ENCODE measurements around the gene KCTD16. TPM values are rescaled to one million over a fixed set of nuclear protein-coding genes. Genes with fewer than 3 reads are reported as not detected.

Gene KCTD16
- polyA plus RNA-seq, 2 of the 4 experiments (the other 2 are of a cell fraction): 0.10 to 0.32 TPM

DNA sequence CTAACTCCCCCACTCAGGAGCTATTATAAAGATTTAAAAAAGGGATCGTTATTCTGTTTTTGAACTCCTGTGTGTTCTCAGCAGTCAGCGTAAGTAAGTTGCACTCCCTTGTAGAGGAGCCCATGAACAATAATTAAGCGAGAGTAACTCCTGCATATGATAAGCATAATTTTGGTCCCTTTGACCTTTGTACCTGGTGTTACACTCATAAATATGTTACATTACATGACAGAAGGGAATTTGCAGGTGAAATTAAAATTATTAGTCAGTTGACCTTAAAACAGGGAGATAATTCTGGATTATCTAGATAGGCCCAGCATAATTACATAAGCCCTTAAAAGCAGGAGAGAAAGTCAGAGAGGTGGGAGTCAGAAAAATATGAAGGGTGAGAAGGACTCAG, 197.3 kb downstream of the KCTD16 start (continued):
- no peak for TF ChIP-seq FOSL2 (IDR thresholded peaks at IDR 0.05)
- TF ChIP-seq FOSL2 (CRISPR knock-in tag; IDR thresholded peaks at IDR 0.05): no peak
- TF ChIP-seq, protein P1, sequence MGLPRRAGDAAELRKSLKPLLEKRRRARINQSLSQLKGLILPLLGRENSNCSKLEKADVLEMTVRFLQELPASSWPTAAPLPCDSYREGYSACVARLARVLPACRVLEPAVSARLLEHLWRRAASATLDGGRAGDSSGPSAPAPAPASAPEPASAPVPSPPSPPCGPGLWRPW (IDR thresholded peaks at IDR 0.05): no peak
- no peak for TF ChIP-seq TFCP2L1 (CRISPR knock-in tag; IDR thresholded peaks at IDR 0.05)
- no peak for TF ChIP-seq CEBPB (IDR thresholded peaks at IDR 0.05)

DNA sequence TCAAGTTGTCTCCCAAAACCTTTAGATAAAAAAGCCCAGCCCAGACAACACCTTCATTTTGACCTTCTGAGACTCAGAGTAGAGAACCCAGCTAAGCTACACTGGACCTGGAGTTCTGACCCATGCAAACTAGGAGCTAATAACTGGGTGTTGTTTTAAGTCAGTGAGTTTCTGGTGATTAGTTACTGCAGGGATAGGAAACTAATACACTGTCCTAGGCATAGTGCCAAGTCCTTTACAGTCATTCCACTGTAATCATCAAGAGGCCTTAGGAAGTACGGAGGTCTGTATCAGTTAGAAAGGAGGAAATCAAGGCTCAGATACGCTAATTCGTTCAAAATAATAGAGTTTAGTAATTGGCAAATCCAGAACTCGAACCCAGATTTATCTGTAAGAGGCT, 197.9 kb downstream of the KCTD16 start:
- ATAC-seq (no peak), FAIRE-seq (no peak), DNase-seq (ENCODE audit: low read depth in 1 of 2, low spot score in 1 of 2) (no peak)
- Histone ChIP-seq H3K9me3 (no peaks in the 10 kb centered on the region), H3K4me1 (no peaks in the 10 kb centered on the region), H3K4me2 (no peak overlapping the region), H3K4me3 (no peak overlapping the region), H3K27ac (no peak overlapping the region)
- ChIA-PET CTCF (no interaction called here), POLR2A (no interaction called here)
- TF ChIP-seq HEYL (CRISPR knock-in tag; IDR thresholded peaks at IDR 0.05) (no peak), POLR2A (IDR thresholded peaks at IDR 0.05; ENCODE audit: low read length) (no peak), TFCP2L1 (CRISPR knock-in tag; IDR thresholded peaks at IDR 0.05) (no peak), FOSB (CRISPR knock-in tag; IDR thresholded peaks at IDR 0.05) (no peak), ZFP36 (IDR thresholded peaks at IDR 0.05; ENCODE audit: borderline replicate concordance, partially characterized antibody) (no peak)
- TF ChIP-seq, protein P2, sequence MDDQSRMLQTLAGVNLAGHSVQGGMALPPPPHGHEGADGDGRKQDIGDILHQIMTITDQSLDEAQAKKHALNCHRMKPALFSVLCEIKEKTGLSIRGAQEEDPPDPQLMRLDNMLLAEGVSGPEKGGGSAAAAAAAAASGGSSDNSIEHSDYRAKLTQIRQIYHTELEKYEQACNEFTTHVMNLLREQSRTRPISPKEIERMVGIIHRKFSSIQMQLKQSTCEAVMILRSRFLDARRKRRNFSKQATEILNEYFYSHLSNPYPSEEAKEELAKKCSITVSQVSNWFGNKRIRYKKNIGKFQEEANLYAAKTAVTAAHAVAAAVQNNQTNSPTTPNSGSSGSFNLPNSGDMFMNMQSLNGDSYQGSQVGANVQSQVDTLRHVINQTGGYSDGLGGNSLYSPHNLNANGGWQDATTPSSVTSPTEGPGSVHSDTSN (IDR thresholded peaks at IDR 0.05): no peak
- 20% methylated on average over 4 of the region's 4 CpGs for WGBS (ENCODE audit: missing lambda C conversion rate)

DNA sequence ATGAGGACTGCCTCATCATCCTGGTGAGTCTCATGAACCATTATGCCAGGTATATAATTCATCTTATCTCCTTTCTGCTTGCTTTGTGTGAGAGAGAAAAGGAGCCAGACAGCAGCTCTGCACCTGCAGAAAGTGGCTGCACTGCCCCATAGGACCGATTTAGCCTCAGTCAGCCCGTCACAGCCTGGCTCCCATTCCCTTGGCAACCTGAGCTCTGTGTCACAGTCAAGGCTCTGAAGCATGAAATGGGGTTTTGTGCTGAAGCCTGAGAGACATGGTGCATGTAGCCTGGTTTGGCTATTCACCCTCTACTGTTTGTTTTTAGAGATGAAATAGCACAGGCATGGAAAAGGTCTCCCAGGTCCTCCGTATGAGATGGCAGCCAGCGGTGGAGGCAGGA, 198.3 kb downstream of the KCTD16 start:
- CTCF ChIA-PET: no interaction called here
- Histone ChIP-seq H3K27ac (no peak overlapping the region), H3K4me3 (no peak overlapping the region), H3K9me3 (no peaks in the 10 kb centered on the region), H3K4me2 (no peak overlapping the region), H3K4me1 (no peaks in the 10 kb centered on the region)
- POLR2A ChIA-PET: no interaction called here
- no peak for TF ChIP-seq JUNB (IDR thresholded peaks at IDR 0.05)
- TF ChIP-seq MAFK (IDR thresholded peaks at IDR 0.05; ENCODE audit: partially characterized antibody): no peak
- TF ChIP-seq NPAS2 (CRISPR knock-in tag; IDR thresholded peaks at IDR 0.05; ENCODE audit: borderline replicate concordance): no peak
- TF ChIP-seq PHF8 (IDR thresholded peaks at IDR 0.05; ENCODE audit: borderline replicate concordance, low read depth): no peak
- no peak for TF ChIP-seq CBX2 (IDR thresholded peaks at IDR 0.05; ENCODE audit: borderline replicate concordance, low read depth)
- FAIRE-seq (no peak), ATAC-seq (no peak), DNase-seq (ENCODE audit: low read depth in 1 of 2, low spot score in 1 of 2) (no peak)
- WGBS (ENCODE audit: missing lambda C conversion rate): 53% methylated on average over 4 of the region's 4 CpGs

DNA sequence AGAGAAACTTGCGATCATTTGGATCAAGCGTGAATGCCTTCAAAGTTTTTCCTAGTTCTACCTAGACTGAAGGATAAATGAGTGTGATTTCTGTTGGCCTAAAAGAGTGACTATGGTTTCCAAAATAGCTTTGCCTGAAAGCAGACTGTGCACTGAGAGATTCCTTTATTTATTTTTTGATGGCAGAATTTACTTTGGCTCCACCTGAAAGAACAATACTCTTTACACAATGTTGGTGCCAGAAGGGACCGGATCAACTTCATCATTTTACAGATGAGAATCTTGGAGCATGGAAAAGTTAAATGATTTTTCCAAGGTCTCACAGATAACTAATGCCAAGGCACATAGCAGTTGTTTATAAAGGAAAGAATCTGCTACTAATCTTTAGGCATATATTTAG, 199.6 kb downstream of the KCTD16 start:
- WGBS (ENCODE audit: missing lambda C conversion rate): 55% methylated on average over 3 of the region's 3 CpGs
- ATAC-seq (no peak), DNase-seq (ENCODE audit: low read depth in 1 of 2, low spot score in 1 of 2) (no peak), FAIRE-seq (no peak)
- no peak overlapping the region for H3K4me2 ChIP-seq
- POLR2A ChIA-PET: no interaction called here
- CTCF ChIA-PET: no interaction called here
- H3K9me3 ChIP-seq: no peaks in the 10 kb centered on the region
- H3K4me1 ChIP-seq: no peaks in the 10 kb centered on the region
- H3K4me3 ChIP-seq: no peak overlapping the region
- H3K27ac ChIP-seq: no peak overlapping the region
- TF ChIP-seq, protein P3, sequence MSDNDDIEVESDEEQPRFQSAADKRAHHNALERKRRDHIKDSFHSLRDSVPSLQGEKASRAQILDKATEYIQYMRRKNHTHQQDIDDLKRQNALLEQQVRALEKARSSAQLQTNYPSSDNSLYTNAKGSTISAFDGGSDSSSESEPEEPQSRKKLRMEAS (IDR thresholded peaks at IDR 0.05): no peak
- TF ChIP-seq, protein P4, sequence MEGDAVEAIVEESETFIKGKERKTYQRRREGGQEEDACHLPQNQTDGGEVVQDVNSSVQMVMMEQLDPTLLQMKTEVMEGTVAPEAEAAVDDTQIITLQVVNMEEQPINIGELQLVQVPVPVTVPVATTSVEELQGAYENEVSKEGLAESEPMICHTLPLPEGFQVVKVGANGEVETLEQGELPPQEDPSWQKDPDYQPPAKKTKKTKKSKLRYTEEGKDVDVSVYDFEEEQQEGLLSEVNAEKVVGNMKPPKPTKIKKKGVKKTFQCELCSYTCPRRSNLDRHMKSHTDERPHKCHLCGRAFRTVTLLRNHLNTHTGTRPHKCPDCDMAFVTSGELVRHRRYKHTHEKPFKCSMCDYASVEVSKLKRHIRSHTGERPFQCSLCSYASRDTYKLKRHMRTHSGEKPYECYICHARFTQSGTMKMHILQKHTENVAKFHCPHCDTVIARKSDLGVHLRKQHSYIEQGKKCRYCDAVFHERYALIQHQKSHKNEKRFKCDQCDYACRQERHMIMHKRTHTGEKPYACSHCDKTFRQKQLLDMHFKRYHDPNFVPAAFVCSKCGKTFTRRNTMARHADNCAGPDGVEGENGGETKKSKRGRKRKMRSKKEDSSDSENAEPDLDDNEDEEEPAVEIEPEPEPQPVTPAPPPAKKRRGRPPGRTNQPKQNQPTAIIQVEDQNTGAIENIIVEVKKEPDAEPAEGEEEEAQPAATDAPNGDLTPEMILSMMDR (IDR thresholded peaks at IDR 0.05): no peak
- TF ChIP-seq CEBPB (IDR thresholded peaks at IDR 0.05) (no peak), HOXB5 (CRISPR knock-in tag; IDR thresholded peaks at IDR 0.05) (no peak), TP53 (CRISPR knock-in tag; IDR thresholded peaks at IDR 0.05) (no peak), POLR2AphosphoS2 (conservative IDR thresholded peaks at IDR 0.05; ENCODE audit: low read length) (no peak), MYC (IDR thresholded peaks at IDR 0.05; ENCODE audit: borderline replicate concordance, low read length) (no peak), HDAC2 (IDR thresholded peaks at IDR 0.05) (no peak), SMC3 (IDR thresholded peaks at IDR 0.05) (no peak), CHD4 (IDR thresholded peaks at IDR 0.05; ENCODE audit: borderline replicate concordance) (no peak)
- TF ChIP-seq, protein P2 (IDR thresholded peaks at IDR 0.05): no peak
- TF ChIP-seq, protein P5, sequence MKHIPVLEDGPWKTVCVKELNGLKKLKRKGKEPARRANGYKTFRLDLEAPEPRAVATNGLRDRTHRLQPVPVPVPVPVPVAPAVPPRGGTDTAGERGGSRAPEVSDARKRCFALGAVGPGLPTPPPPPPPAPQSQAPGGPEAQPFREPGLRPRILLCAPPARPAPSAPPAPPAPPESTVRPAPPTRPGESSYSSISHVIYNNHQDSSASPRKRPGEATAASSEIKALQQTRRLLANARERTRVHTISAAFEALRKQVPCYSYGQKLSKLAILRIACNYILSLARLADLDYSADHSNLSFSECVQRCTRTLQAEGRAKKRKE (CRISPR knock-in tag; IDR thresholded peaks at IDR 0.05; ENCODE audit: low read depth): no peak
- TF ChIP-seq, protein P6, sequence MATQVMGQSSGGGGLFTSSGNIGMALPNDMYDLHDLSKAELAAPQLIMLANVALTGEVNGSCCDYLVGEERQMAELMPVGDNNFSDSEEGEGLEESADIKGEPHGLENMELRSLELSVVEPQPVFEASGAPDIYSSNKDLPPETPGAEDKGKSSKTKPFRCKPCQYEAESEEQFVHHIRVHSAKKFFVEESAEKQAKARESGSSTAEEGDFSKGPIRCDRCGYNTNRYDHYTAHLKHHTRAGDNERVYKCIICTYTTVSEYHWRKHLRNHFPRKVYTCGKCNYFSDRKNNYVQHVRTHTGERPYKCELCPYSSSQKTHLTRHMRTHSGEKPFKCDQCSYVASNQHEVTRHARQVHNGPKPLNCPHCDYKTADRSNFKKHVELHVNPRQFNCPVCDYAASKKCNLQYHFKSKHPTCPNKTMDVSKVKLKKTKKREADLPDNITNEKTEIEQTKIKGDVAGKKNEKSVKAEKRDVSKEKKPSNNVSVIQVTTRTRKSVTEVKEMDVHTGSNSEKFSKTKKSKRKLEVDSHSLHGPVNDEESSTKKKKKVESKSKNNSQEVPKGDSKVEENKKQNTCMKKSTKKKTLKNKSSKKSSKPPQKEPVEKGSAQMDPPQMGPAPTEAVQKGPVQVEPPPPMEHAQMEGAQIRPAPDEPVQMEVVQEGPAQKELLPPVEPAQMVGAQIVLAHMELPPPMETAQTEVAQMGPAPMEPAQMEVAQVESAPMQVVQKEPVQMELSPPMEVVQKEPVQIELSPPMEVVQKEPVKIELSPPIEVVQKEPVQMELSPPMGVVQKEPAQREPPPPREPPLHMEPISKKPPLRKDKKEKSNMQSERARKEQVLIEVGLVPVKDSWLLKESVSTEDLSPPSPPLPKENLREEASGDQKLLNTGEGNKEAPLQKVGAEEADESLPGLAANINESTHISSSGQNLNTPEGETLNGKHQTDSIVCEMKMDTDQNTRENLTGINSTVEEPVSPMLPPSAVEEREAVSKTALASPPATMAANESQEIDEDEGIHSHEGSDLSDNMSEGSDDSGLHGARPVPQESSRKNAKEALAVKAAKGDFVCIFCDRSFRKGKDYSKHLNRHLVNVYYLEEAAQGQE (IDR thresholded peaks at IDR 0.05): no peak
